CD14-positive monocyte (primary cell): ENCODE data around the gene TFF1. TPM values are rescaled to one million over a fixed set of nuclear protein-coding genes. Genes with fewer than 3 reads are reported as not detected.

Source experiments
- DNase-seq, 3 donors: peaks; one replicate each; pipeline ENCODE4 v3.0.0-alpha.2; 2011 to 2022
- H2AFZ ChIP-seq: 2 replicates; pipeline ENCODE4 v1.6.0; 2012; ENCODE audit warnings: mild to moderate bottlenecking, low read depth, low read length, inconsistent platforms; ENCODE audit not compliant: insufficient read depth, poor library complexity, severe bottlenecking
- H3K27ac ChIP-seq, 2 donors: 1 replicate in 1 of 2; 2 replicates in 1 of 2; pipeline ENCODE4 v1.5.1; 2012 to 2013; ENCODE audit warnings: low read length in 2 of 2, control low read depth in 1 of 2, inconsistent platforms in 1 of 2, low read depth in 1 of 2, mild to moderate bottlenecking in 1 of 2
- H3K27me3 ChIP-seq, 2 donors: one replicate each; pipeline versions ENCODE4 v1.6.0 to v1.6.1; 2011 to 2013; ENCODE audit warnings: low read length in 2 of 2; ENCODE audit not compliant: control insufficient read depth in 2 of 2, insufficient read depth in 2 of 2
- H3K36me3 ChIP-seq, 2 donors: replicated peaks in 1 of 2; 1 replicate in 1 of 2; 2 replicates in 1 of 2; pipeline versions ENCODE4 v1.5.1 to v1.6.1; 2012 to 2013; ENCODE audit warnings: low read length in 2 of 2, control low read depth in 1 of 2, inconsistent platforms in 1 of 2, mild to moderate bottlenecking in 1 of 2; ENCODE audit not compliant: insufficient read depth in 2 of 2, control insufficient read depth in 1 of 2
- H3K4me1 ChIP-seq, 2 donors: 1 replicate in 1 of 2; 2 replicates in 1 of 2; pipeline versions ENCODE4 v1.5.1 to v1.6.1; 2012 to 2013; ENCODE audit warnings: low read length in 2 of 2, control low read depth in 1 of 2, inconsistent platforms in 1 of 2, mild to moderate bottlenecking in 1 of 2, moderate library complexity in 1 of 2; ENCODE audit not compliant: insufficient read depth in 2 of 2, control insufficient read depth in 1 of 2
- H3K4me2 ChIP-seq: replicated peaks from 2 replicates; pipeline ENCODE3; 2012; ENCODE audit warnings: low read length, moderate library complexity, mild to moderate bottlenecking; ENCODE audit not compliant: poor library complexity, severe bottlenecking; ENCODE audit errors: extremely low read depth
- H3K4me3 ChIP-seq, 3 experiments: fragments of 200-600 bp in 1 of 3; sonication (generic) in 1 of 3; replicated peaks in 1 of 3; 1 replicate in 2 of 3; 2 replicates in 1 of 3; pipeline ENCODE4 v1.5.1; 2011 to 2013; ENCODE audit warnings: low read length in 3 of 3, mild to moderate bottlenecking in 3 of 3, control low read depth in 2 of 3, low read depth in 2 of 3, inconsistent platforms in 1 of 3, moderate library complexity in 1 of 3
- H3K79me2 ChIP-seq: 2 replicates; pipeline ENCODE4 v1.6.0; 2012; ENCODE audit warnings: mild to moderate bottlenecking, control low read depth, inconsistent platforms, low read length, moderate library complexity; ENCODE audit not compliant: insufficient read depth
- H3K9ac ChIP-seq: 2 replicates; pipeline ENCODE4 v1.6.0; 2017; ENCODE audit warnings: low read length, mild to moderate bottlenecking; ENCODE audit not compliant: insufficient read depth, poor library complexity, severe bottlenecking
- H3K9me3 ChIP-seq, 2 donors: replicated peaks in 1 of 2; 1 replicate in 1 of 2; 2 replicates in 1 of 2; pipeline versions ENCODE4 v1.5.1 to v1.6.1; 2012 to 2013; ENCODE audit warnings: low read length in 2 of 2, control low read depth in 1 of 2; ENCODE audit not compliant: control insufficient read depth in 1 of 2, insufficient read depth in 1 of 2
- H4K20me1 ChIP-seq: 2 replicates; pipeline ENCODE4 v1.6.0; 2012; ENCODE audit warnings: mild to moderate bottlenecking, low read length, control low read depth, moderate library complexity; ENCODE audit not compliant: insufficient read depth
- H3K27ac Mint-ChIP-seq, 7 donors: one replicate each; pipeline ENCODE4 v1.8.0; 2020; ENCODE audit warnings: mild to moderate bottlenecking in 7 of 7, mixed read lengths in 7 of 7, moderate library complexity in 6 of 7, inconsistent platforms in 2 of 7
- H3K27me3 Mint-ChIP-seq, 3 donors: one replicate each; pipeline ENCODE4 v1.8.0; 2021 to 2022; ENCODE audit warnings: low read depth in 3 of 3, mild to moderate bottlenecking in 3 of 3, mixed read lengths in 3 of 3, moderate library complexity in 3 of 3, inconsistent platforms in 1 of 3
- H3K36me3 Mint-ChIP-seq, 2 donors: one replicate each; pipeline ENCODE4 v1.8.0; 2020; ENCODE audit warnings: mixed read lengths in 2 of 2, inconsistent platforms in 1 of 2, mild to moderate bottlenecking in 1 of 2
- H3K4me1 Mint-ChIP-seq: one replicate; pipeline ENCODE4 v1.8.0; 2020; ENCODE audit warnings: mild to moderate bottlenecking, mixed read lengths
- H3K4me3 Mint-ChIP-seq, 2 donors: one replicate each; pipeline ENCODE4 v1.8.0; 2020; ENCODE audit warnings: mild to moderate bottlenecking in 2 of 2, mixed read lengths in 2 of 2, moderate library complexity in 1 of 2
- H3K9me3 Mint-ChIP-seq, 7 donors: one replicate each; pipeline ENCODE4 v1.8.0; 2020 to 2022; ENCODE audit warnings: mixed read lengths in 7 of 7, mild to moderate bottlenecking in 6 of 7, moderate library complexity in 6 of 7, inconsistent platforms in 2 of 7
- CTCF ChIP-seq: fragments of 200-600 bp; IDR thresholded peaks from one replicate; pipeline ENCODE4 v1.8.0; 2022; ENCODE audit warnings: antibody characterized with exemption, mild to moderate bottlenecking
- WGBS: methylation state at CpG from one replicate; pipeline ENCODE4 v1.1.5; 2013; ENCODE audit warnings: missing lambda C conversion rate; ENCODE audit not compliant: insufficient coverage; 5-methylcytosine and 5-hydroxymethylcytosine counted together
- intact Hi-C, 2 donors: fragments of 100-400 bp; cut with micrococcal nuclease; formaldehyde crosslinking; loops; one replicate each; pipeline versions ENCODE4 v1.15.0 to v1.15.1; 2023
- polyA plus RNA-seq, 3 donors: library from polyadenylated mRNA; depleted of rRNA in 1 of 3; unstranded in 2 of 3; stranded (reverse) in 1 of 3; fragments of 300-500 nt in 2 of 3; fragments of >200 nt in 1 of 3; fragmentation: Illumina TruSeq in 2 of 3; gene quantifications; 1 replicate in 2 of 3; 2 replicates in 1 of 3; pipeline ENCODE4 v1.2.3, GENCODE V29; 2012 to 2021

Gene TFF1
- polyA plus RNA-seq, 3 donors, result not detected

- Mint-ChIP-seq H3K9me3 (peaks cover 0 to 8% (median 6%) of the 10 kb centered on the region in 7 donors), H3K4me3 (peak overlapping the region in 1 of 2 donors; percentile 51), H3K4me1 (peaks cover 51% of the 10 kb centered on the region), H3K36me3 (no peaks in the 10 kb centered on the region), H3K27me3 (peaks cover 1 to 7% (median 7%) of the 10 kb centered on the region in 3 donors), H3K27ac (peak overlapping the region in 3 of 7 donors; percentile 5 to 41 (median 27))
- peaks cover 20 to 43% of the 10 kb centered on the region in 2 donors for H3K4me1 ChIP-seq
- no peak for DNase-seq
- no peak overlapping the region for H2AFZ ChIP-seq
- intact Hi-C loops, result no loop called here
- peaks cover 9 to 10% of the 10 kb centered on the region in 2 donors for H3K9me3 ChIP-seq
- no peaks in the 10 kb centered on the region for H3K79me2 ChIP-seq
- TF ChIP-seq CTCF, result no peak
- H3K4me2 ChIP-seq, result no peak overlapping the region
- no peaks in the 10 kb centered on the region for H3K36me3 ChIP-seq
- 76% methylated on average over 16 of the region's 20 CpGs for WGBS
- H3K9ac ChIP-seq, result no peak overlapping the region
- no peak overlapping the region for H3K27ac ChIP-seq
- no peaks in the 10 kb centered on the region for H3K27me3 ChIP-seq
- H4K20me1 ChIP-seq, result no peaks in the 10 kb centered on the region
- no peak overlapping the region for H3K4me3 ChIP-seq
Measured at GRCh38 chr21:42388740-42389448, 22.6 kb upstream of the TFF1 start.

DNA sequence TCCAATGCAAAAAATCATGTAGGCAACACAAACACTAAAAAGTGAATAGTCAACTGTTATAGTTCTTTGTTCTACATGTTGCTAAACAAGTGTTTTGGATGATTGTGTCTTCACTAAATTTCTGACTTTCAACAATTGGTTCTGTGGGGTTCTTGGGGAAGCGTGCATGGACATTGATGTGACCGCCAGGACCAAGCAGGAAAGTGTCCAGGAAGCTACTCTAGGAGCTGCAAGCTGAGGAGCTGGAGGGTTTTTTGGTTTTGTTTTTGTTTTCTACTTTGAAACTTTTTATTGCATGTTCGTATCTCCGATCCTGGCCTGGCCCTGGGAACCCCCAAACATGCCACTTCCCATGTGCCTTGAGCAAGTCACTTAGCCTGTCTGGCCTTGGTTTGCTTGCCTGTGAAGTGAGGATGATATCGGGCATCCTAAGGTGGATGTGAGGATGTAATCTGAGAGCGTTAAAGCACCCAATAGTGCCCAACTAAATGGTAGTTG is 21.6 kb upstream of the TFF1 start:
- peak overlapping the region in 1 of 2 donors; percentile 11 for H3K4me3 Mint-ChIP-seq
- H3K27me3 ChIP-seq, result no peaks in the 10 kb centered on the region
- no peak overlapping the region for H3K9ac ChIP-seq
- TF ChIP-seq CTCF, result no peak
- H3K79me2 ChIP-seq, result no peaks in the 10 kb centered on the region
- no peaks in the 10 kb centered on the region for H3K36me3 Mint-ChIP-seq
- peaks cover 56% of the 10 kb centered on the region for H3K4me1 Mint-ChIP-seq
- H3K27me3 Mint-ChIP-seq, result peaks cover 1 to 7% (median 7%) of the 10 kb centered on the region in 3 donors
- peak overlapping the region in 3 of 7 donors; percentile 2 to 38 (median 28) for H3K27ac Mint-ChIP-seq
- no peak overlapping the region for H3K4me3 ChIP-seq
- no peaks in the 10 kb centered on the region for H3K36me3 ChIP-seq
- peak overlapping the region; percentile 37 for H2AFZ ChIP-seq
- no peak overlapping the region for H3K27ac ChIP-seq
- 94% methylated on average over 5 of the region's 6 CpGs for whole genome bisulfite sequencing
- peaks cover 20 to 43% of the 10 kb centered on the region in 2 donors for H3K4me1 ChIP-seq
- H3K9me3 ChIP-seq, result peaks cover 10 to 11% of the 10 kb centered on the region in 2 donors
- no peak overlapping the region for H3K4me2 ChIP-seq
- DNase-seq, result no peak
- intact Hi-C loops, result no loop called here
- peaks cover 0 to 8% (median 6%) of the 10 kb centered on the region in 7 donors for H3K9me3 Mint-ChIP-seq
- H4K20me1 ChIP-seq, result no peaks in the 10 kb centered on the region
